B cell (primary cell): Measurements from ENCODE around the gene ARHGAP11A. TPM values are rescaled to one million over a fixed set of nuclear protein-coding genes. Genes with fewer than 3 reads are reported as not detected.

Experiments used
- ATAC-seq: fragments of 200-7000 bp; cut with Tn5 transposase; one replicate; pipeline ENCODE4 v1.10.0; 2021; ENCODE audit warnings: low read depth, mild to moderate bottlenecking, moderate number of reproducible peaks, moderate library complexity
- CTCF ChIA-PET: fragments of 350-600 bp; sonication (Branson Sonifier 250); formaldehyde crosslinking; loops from one replicate; lab custom pipeline; 2021; ENCODE audit warnings: antibody characterized with exemption, inconsistent platforms; lab: Charles Lee
- POLR2A ChIA-PET: fragments of 350-600 bp; sonication (Branson Sonifier 250); formaldehyde crosslinking; loops from one replicate; lab custom pipeline; 2021; ENCODE audit warnings: antibody characterized with exemption; lab: Charles Lee
- DNase-seq: peaks from one replicate; pipeline ENCODE4 v3.0.0; 2013
- H2AFZ ChIP-seq: 2 replicates; pipeline ENCODE4 v1.6.1; 2012; ENCODE audit warnings: mild to moderate bottlenecking, low read depth, low read length; ENCODE audit not compliant: insufficient read depth, poor library complexity, severe bottlenecking
- H3K27ac ChIP-seq, 2 donors: 1 replicate in 1 of 2; 2 replicates in 1 of 2; pipeline ENCODE4 v1.5.1; 2012 to 2013; ENCODE audit warnings: low read length in 2 of 2, mild to moderate bottlenecking in 2 of 2, moderate library complexity in 1 of 2
- H3K27me3 ChIP-seq, 4 experiments: fragments of 200-600 bp in 1 of 4; sonication (generic) in 1 of 4; replicated peaks in 1 of 4; 1 replicate in 2 of 4; 2 replicates in 2 of 4; pipeline versions ENCODE4 v1.6.1 to v1.7.0; 2013 to 2016; ENCODE audit warnings: low read length in 3 of 4, mild to moderate bottlenecking in 2 of 4, mixed read lengths in 1 of 4, moderate library complexity in 1 of 4; ENCODE audit not compliant: insufficient read depth in 4 of 4, control insufficient read depth in 3 of 4; ENCODE audit errors: control extremely low read depth in 1 of 4
- H3K36me3 ChIP-seq, 2 experiments: replicated peaks in 1 of 2; 1 replicate in 1 of 2; 2 replicates in 1 of 2; pipeline versions ENCODE4 v1.6.1 to v1.7.1; 2013; ENCODE audit warnings: low read length in 1 of 2; ENCODE audit not compliant: insufficient read depth in 2 of 2, control insufficient read depth in 1 of 2; ENCODE audit errors: control extremely low read depth in 1 of 2, extremely low read depth in 1 of 2
- H3K4me1 ChIP-seq, 2 donors: fragments of 200-600 bp in 1 of 2; sonication (generic) in 1 of 2; 1 replicate in 1 of 2; 2 replicates in 1 of 2; pipeline versions ENCODE4 v1.5.1 to v1.6.1; 2013 to 2017; ENCODE audit warnings: low read length in 2 of 2; ENCODE audit not compliant: control insufficient read depth in 2 of 2, insufficient read depth in 2 of 2
- H3K4me2 ChIP-seq: replicated peaks from 2 replicates; pipeline ENCODE3; 2012; ENCODE audit warnings: mild to moderate bottlenecking, low read depth, low read length; ENCODE audit not compliant: poor library complexity, severe bottlenecking
- H3K4me3 ChIP-seq, 5 experiments: fragments of 200-600 bp in 1 of 5; sonication (generic) in 1 of 5; 1 replicate in 3 of 5; 2 replicates in 2 of 5; pipeline versions ENCODE4 v1.5.1 to v1.7.0; 2011 to 2016; ENCODE audit warnings: low read length in 4 of 5, mild to moderate bottlenecking in 4 of 5, low read depth in 2 of 5, control low read depth in 1 of 5, moderate library complexity in 1 of 5; ENCODE audit not compliant: insufficient read depth in 1 of 5; ENCODE audit errors: control extremely low read depth in 1 of 5, extremely low read depth in 1 of 5
- H3K79me2 ChIP-seq: fragments of 200-600 bp; sonication (generic); one replicate; pipeline ENCODE4 v1.6.0; 2016; ENCODE audit warnings: low read length; ENCODE audit not compliant: control insufficient read depth, insufficient read depth
- H3K9ac ChIP-seq: fragments of 200-600 bp; sonication (generic); 2 replicates; pipeline ENCODE4 v1.6.1; 2017; ENCODE audit warnings: mild to moderate bottlenecking, low read length, moderate library complexity
- H3K9me3 ChIP-seq, 3 donors: one replicate each; pipeline versions ENCODE4 v1.6.1 to v1.7.1; 2013; ENCODE audit warnings: low read length in 2 of 3; ENCODE audit not compliant: control insufficient read depth in 2 of 3, insufficient read depth in 1 of 3; ENCODE audit errors: control extremely low read depth in 1 of 3
- H4K20me1 ChIP-seq: 2 replicates; pipeline ENCODE4 v1.6.0; 2012; ENCODE audit warnings: mild to moderate bottlenecking, low read length; ENCODE audit not compliant: insufficient read depth, control insufficient read depth, poor library complexity, severe bottlenecking
- H3K27ac Mint-ChIP-seq: one replicate; pipeline ENCODE4 v1.8.0; 2021; ENCODE audit warnings: mixed read lengths
- H3K27me3 Mint-ChIP-seq: one replicate; pipeline ENCODE4 v1.8.0; 2021; ENCODE audit warnings: mixed read lengths
- H3K4me1 Mint-ChIP-seq: one replicate; pipeline ENCODE4 v1.8.0; 2021; ENCODE audit warnings: mixed read lengths
- H3K4me3 Mint-ChIP-seq: one replicate; pipeline ENCODE4 v1.8.0; 2021; ENCODE audit warnings: mixed read lengths
- H3K9me3 Mint-ChIP-seq: one replicate; pipeline ENCODE4 v1.8.0; 2022; ENCODE audit warnings: mixed read lengths; ENCODE audit not compliant: insufficient read depth
- EZH2 ChIP-seq: IDR thresholded peaks from 2 replicates; pipeline ENCODE4 v1.6.1; 2012; ENCODE audit warnings: borderline replicate concordance, low read depth, mild to moderate bottlenecking, moderate library complexity, low read length; ENCODE audit not compliant: insufficient read depth, poor library complexity, severe bottlenecking
- WGBS: methylation state at CpG from one replicate; pipeline ENCODE4 v1.1.5; 2013; ENCODE audit warnings: missing lambda C conversion rate; ENCODE audit not compliant: insufficient coverage; 5-methylcytosine and 5-hydroxymethylcytosine counted together
- intact Hi-C: fragments of 100-400 bp; cut with micrococcal nuclease; formaldehyde crosslinking; loops from one replicate; pipeline ENCODE4 v1.10.0; 2022
- polyA plus RNA-seq: library from polyadenylated mRNA; depleted of rRNA; stranded (reverse); fragments of >200 nt; gene quantifications from 2 replicates; pipeline ENCODE4 v1.2.3, GENCODE V29; 2012
- total RNA-seq, 2 donors: library from RNA; stranded (reverse); fragments of 120-200 nt in 1 of 2; gene quantifications; 1 replicate in 1 of 2; 2 replicates in 1 of 2; pipeline versions ENCODE4 v1.2.3 to v1.2.4, GENCODE V29; 2013 to 2022
- TF ChIP-seq, protein P1 (sequence below): fragments of 200-600 bp; IDR thresholded peaks from one replicate; pipeline ENCODE4 v1.8.0; 2022; ENCODE audit warnings: antibody characterized with exemption, mild to moderate bottlenecking

Gene ARHGAP11A
- total and polyA plus RNA-seq, 2 donors (not counting 1 experiment from before 2014, with no cell fraction given), result 0.51 to 3.3 TPM

DNA sequence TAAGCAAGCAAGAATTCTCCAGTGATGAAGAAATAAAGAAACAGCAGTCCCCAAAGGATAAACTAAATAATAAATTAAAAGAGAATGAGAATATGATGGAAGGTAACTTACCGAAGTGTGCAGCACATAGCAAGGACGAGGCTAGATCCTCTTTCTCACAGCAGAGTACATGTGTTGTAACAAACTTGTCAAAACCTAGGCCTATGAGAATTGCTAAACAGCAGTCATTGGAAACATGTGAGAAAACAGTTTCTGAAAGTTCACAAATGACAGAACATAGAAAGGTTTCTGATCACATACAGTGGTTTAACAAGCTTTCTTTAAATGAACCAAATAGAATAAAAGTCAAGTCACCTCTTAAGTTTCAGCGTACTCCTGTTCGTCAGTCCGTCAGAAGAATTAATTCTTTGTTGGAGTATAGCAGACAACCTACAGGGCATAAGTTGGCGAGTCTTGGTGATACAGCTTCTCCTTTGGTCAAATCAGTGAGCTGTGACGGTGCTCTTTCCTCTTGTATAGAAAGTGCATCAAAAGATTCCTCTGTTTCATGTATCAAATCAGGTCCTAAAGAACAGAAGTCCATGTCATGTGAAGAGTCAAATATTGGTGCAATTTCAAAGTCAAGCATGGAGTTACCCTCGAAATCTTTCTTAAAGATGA lies 21.7 kb downstream of the ARHGAP11A start:
- Mint-ChIP-seq H3K4me1 (peaks cover 17% of the 10 kb centered on the region), H3K27ac (no peak overlapping the region), H3K9me3 (no peaks in the 10 kb centered on the region), H3K27me3 (peaks cover 7% of the 10 kb centered on the region), H3K4me3 (peak overlapping the region; percentile 34)
- H3K79me2 ChIP-seq, result no peaks in the 10 kb centered on the region
- no peak overlapping the region for H3K4me3 ChIP-seq
- no peaks in the 10 kb centered on the region for H3K27me3 ChIP-seq
- H3K4me1 ChIP-seq, result peaks cover 14 to 16% of the 10 kb centered on the region in 2 donors
- intact Hi-C loops, result no loop called here
- H2AFZ ChIP-seq, result no peak overlapping the region
- H3K9me3 ChIP-seq, result no peaks in the 10 kb centered on the region
- H4K20me1 ChIP-seq, result no peaks in the 10 kb centered on the region
- peak overlapping the region; percentile 11 for H3K4me2 ChIP-seq
- POLR2A ChIA-PET, result no interaction called here
- TF ChIP-seq, protein P1, sequence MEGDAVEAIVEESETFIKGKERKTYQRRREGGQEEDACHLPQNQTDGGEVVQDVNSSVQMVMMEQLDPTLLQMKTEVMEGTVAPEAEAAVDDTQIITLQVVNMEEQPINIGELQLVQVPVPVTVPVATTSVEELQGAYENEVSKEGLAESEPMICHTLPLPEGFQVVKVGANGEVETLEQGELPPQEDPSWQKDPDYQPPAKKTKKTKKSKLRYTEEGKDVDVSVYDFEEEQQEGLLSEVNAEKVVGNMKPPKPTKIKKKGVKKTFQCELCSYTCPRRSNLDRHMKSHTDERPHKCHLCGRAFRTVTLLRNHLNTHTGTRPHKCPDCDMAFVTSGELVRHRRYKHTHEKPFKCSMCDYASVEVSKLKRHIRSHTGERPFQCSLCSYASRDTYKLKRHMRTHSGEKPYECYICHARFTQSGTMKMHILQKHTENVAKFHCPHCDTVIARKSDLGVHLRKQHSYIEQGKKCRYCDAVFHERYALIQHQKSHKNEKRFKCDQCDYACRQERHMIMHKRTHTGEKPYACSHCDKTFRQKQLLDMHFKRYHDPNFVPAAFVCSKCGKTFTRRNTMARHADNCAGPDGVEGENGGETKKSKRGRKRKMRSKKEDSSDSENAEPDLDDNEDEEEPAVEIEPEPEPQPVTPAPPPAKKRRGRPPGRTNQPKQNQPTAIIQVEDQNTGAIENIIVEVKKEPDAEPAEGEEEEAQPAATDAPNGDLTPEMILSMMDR, result no peak
- TF ChIP-seq EZH2, result no peak
- peak; percentile 62 for ATAC-seq
- H3K36me3 ChIP-seq, result peaks cover 0 to 3% of the 10 kb centered on the region in 2 experiments
- 40% methylated on average over 1 of the region's 8 CpGs for WGBS
- DNase-seq, result peak; percentile 30
- no peak overlapping the region for H3K9ac ChIP-seq
- CTCF ChIA-PET, result interaction anchor here (0.7 kb wide), 1 partner anchor 28 kb away, joined by 3 read pairs; no protein-coding TSS in a partner anchor
- H3K27ac ChIP-seq, result no peak overlapping the region

DNA sequence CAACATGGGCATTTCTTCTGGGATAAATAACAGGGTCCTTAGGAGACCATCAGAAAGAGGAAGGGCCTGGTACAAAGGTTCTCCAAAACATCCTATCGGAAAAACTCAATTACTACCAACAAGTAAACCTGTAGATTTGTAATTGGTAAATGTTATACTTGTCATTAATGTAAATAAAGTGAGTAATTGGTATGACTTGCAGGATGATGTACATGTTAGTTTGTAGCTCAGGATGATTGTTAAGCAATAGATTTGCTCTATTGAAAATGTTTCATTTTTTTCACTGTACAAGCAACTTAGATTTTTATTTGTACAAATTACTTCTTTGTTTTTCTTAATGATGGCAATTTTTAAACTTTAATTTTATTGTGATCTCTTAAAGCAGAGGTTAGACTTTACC lies 22.4 kb downstream of the ARHGAP11A start:
- H4K20me1 ChIP-seq, result no peaks in the 10 kb centered on the region
- H3K27me3 Mint-ChIP-seq, result peaks cover 10% of the 10 kb centered on the region
- CTCF ChIA-PET, result interaction anchor here (0.7 kb wide), 1 partner anchor 27 kb away, joined by 3 read pairs; no protein-coding TSS in a partner anchor
- H3K4me3 Mint-ChIP-seq, result no peak overlapping the region
- ATAC-seq (no peak), DNase-seq (no peak)
- H3K9me3 Mint-ChIP-seq, result no peaks in the 10 kb centered on the region
- no peak overlapping the region for H3K9ac ChIP-seq
- POLR2A ChIA-PET, result no interaction called here
- no peak overlapping the region for H2AFZ ChIP-seq
- H3K4me2 ChIP-seq, result no peak overlapping the region
- intact Hi-C loops, result no loop called here
- H3K36me3 ChIP-seq, result peaks cover 0 to 3% of the 10 kb centered on the region in 2 experiments
- peaks cover 14 to 16% of the 10 kb centered on the region in 2 donors for H3K4me1 ChIP-seq
- H3K27ac Mint-ChIP-seq, result no peak overlapping the region
- no peak overlapping the region for H3K27ac ChIP-seq
- H3K4me3 ChIP-seq, result no peak overlapping the region
- no CpG with 5 or more reads among the region's 1 CpG for WGBS
- no peaks in the 10 kb centered on the region for H3K27me3 ChIP-seq
- H3K9me3 ChIP-seq, result no peaks in the 10 kb centered on the region
- TF ChIP-seq EZH2, result no peak
- TF ChIP-seq, protein P1, result no peak
- no peaks in the 10 kb centered on the region for H3K79me2 ChIP-seq
- H3K4me1 Mint-ChIP-seq, result peaks cover 17% of the 10 kb centered on the region
